Prostate gland (tissue), 2 donors: ENCODE data around the gene ZMAT5.
A peak's percentile ranks its signal among the peaks of the same experiment; 100 is the strongest.

Source experiments
- CTCF ChIP-seq, 4 experiments: fragments of 200-600 bp in 2 of 4; fragments of 450-650 bp in 2 of 4; sonication (generic) in 2 of 4; IDR thresholded peaks; 1 replicate in 3 of 4; 2 replicates in 1 of 4; pipeline ENCODE4 v1.5.1; 2016 to 2019; ENCODE audit warnings: antibody characterized with exemption in 4 of 4, mild to moderate bottlenecking in 2 of 4, moderate library complexity in 2 of 4
- POLR2A ChIP-seq: fragments of 450-650 bp; IDR thresholded peaks from one replicate; pipeline ENCODE4 v1.6.1; 2016; ENCODE audit warnings: antibody characterized with exemption, mild to moderate bottlenecking
- POLR2AphosphoS5 ChIP-seq: sonication (generic); formaldehyde crosslinking; IDR thresholded peaks from one replicate; pipeline ENCODE4 v1.6.1; 2017; ENCODE audit warnings: antibody characterized with exemption

GRCh38 chr22:29733362-29734201, 33.2 kb downstream of the ZMAT5 start:
- TF ChIP-seq CTCF (IDR thresholded peaks at IDR 0.05) (no peak), POLR2A (no peak), POLR2AphosphoS5 (peak; percentile 3)
